NCI-H1417 treated with DMSO at 0.1 percent for 48 hours (cell line): ENCODE measurements around the gene LPCAT3.
A peak's percentile ranks its signal among the peaks of the same experiment; 100 is the strongest.
"Not testable (repeated sequence)": the region's sequence is repeated elsewhere in the genome, so short reads cannot be mapped to it uniquely, and the experiment has no call there.

Experiments used
- DNase-seq: peaks from one replicate; lab custom pipeline; 2025; lab: John Stamatoyannopoulos, UW

Gene LPCAT3

DNA sequence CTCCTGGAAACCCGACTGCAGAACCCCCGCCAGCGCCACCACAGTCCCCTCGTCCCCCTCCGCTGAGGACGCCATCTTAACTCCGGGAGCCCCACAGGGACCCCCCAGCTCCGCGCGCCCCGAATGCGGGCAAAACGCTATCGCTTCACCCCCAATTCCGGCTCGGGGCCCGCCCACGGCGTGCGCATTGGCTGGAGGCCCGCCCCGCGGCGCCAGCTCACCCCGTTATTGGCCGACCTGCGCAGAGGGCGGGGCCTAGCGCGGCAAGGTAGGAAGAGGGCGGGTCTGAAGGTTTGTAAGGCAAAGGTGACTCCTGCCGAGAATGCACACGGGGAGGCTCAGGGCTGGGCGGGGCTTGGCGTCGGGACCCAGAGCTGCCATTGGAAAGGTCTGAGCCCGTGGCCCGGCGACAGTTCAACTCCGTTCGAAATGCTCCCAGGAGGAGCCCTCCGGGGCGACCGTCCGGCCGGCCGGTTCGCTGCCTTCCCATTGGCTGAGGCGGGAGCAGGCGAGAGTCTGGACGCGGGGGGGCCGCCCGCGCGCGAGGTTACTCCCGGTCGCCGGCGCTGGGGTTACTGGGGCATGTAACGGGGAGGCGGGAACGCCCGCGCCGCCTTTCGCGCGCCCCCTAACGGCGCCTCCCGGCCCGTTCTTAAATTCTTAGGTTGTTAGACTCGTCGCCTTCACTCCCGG is at the start of gene LPCAT3:
Gene LPCAT3, minus strand, starts transcription at position 127 of the 693 bp plus-strand sequence. Its CDS starts 52 bp downstream, at position 75.
- peak; percentile 93 for DNase-seq

DNA sequence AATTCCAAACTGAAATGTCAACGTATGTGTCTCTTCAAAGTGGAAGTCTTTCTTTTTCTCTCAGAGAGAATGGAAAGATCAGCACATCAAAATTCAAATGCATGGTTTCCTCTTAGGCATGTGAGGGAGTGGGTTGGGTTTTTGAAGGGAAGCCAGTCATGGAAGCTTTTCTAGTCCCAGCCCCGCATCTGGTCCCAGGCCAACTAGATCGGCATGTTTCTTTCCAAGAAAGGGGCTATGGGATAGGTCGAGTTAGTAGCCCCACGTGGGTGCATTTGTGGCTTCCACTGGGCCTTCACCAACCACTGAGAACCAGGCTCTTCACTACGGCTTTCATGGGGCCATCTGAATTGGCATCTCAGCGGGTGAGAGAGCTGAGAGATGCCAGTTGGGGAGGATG is 48.8 kb upstream of the LPCAT3 start:
- DNase-seq: no peak

DNA sequence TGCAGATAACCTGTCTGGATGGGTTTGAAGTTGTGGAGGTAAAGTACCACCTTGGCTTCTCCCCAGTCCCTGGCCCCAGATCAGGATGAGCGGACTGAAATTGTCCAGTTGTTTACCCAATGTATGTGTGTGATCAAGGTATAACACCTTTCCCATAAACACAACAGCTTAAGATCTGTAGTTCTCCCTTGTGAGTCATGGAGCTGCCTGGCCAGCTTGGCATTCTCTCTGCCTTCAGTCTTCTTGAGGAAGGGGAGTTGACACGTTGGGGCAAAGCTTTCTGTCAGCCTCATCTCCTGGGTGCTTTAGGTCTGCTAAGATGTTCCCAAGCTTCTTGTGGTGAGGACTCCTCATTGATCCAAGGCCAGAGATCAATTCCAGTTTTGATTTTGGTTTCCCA is 48.3 kb upstream of the LPCAT3 start:
- DNase-seq: no peak

DNA sequence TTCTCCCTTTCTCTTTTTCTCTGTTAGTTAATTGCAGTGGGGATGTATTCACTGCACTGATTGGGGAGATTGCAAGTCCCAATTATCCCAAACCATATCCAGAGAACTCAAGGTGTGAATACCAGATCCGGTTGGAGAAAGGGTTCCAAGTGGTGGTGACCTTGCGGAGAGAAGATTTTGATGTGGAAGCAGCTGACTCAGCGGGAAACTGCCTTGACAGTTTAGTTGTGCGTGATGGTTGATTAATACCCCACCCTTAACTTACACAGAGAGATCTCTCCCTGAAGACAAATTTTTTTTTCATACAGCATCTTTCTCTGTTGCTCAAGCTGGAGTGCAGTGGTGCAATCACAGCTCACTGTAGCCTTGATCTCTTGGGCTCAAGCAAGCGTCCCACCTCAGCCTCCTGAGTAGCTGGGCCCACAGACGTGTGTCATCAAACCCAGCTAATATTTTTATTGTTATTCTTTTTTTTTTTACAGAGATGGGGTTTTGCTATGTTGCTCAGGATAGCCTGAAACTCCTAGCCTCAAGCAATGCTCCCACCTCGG is 46.9 kb upstream of the LPCAT3 start:
- DNase-seq: no peak

GRCh38 chr12:7064516-7064915 is 46.2 kb upstream of the LPCAT3 start:
- DNase-seq: no peak

DNA sequence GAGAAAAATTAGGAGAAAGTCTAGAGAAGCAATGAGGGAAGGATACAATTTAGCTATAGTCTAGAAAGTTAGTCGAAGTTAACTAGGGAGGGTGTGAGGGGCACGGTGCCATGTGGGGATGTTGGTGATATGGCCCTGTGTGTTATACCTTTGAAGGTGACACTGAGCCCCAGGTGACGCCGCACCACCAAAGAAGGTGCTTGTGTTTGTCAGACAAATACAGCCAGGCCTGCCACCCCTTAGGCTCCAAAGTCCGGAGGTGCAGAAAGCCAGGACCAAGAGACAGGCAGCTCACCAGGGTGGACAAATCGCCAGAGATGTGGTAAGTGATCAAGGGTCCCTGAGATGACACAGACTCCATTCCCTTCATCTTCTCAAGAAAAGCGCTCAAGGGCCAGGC is 43.3 kb upstream of the LPCAT3 start:
- DNase-seq: no peak

DNA sequence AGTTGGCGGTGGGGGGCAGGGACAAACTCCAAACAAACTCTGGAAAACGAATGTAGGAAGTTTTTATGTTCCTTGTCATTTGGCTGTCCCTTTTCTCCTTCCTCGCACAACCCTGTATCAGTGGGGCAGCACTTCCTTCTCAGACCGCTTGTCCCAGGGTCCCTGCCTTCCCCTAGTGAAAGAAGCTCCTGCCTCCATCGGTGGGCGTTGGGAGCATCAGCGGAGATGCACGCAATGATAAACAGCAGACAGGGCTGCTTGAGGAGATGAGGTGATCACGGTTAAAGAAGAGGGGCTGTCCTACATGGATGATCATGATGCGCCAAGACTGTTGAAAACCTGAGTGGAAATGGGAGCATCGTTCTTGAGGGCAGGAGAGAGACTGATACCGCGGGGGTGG is 42.9 kb upstream of the LPCAT3 start:
- DNase-seq: no peak

DNA sequence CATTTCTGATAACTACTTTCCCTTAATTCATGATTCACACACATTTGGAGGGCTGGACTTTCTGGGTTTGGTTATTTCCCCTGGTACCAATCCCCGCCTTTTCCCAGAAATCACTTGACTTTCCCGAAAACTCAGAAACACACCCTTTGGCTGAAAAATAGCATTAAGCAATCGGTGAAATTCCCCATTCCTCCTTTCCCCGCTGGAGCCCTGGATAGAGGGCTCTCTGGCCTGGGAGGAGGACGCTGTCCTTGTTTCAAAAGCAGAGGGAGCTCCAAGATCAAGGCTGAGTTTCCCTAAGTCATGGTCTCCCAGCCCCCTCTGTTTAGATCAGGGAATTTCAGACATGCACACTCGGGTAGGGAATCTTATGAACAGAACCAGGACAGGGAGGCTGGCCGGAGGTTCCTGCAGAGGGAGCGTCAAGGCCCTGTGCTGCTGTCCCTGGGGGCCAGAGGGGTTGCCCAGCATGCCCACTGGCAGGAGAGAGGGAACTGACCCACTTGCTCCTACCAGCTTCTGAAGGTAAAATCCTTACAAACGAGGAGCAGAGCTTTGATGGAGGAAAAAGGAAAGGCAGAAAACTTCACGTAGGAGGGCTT is 42.2 kb upstream of the LPCAT3 start, which contains the start of gene C1S:
Gene C1S, plus strand, starts transcription at position 366 of the 602 bp plus-strand sequence. CDS start 1,195 bp downstream, outside the sequence.
- no peak for DNase-seq

DNA sequence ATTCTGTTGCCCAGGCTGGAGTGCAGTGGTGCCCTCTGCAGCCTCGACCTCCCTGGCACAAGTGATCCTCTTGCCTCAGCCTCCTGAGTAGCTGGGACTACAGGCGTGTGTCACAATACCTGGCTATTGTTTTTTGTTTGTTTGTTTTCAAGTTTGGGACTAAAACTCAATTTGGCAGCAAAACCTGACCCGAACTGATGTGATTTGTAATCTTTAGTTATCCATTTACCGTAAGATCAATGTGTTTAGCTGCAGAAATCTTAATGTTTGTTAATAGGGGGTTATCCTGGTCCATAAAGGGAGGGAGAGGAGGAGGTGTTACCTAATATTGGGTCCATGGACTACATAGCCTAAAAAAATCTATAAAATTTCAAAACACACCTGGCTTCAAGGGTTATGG is 41.5 kb upstream of the LPCAT3 start:
- no peak for DNase-seq

GRCh38 chr12:7058850-7059395 is 40.6 kb upstream of the LPCAT3 start:
- no peak for DNase-seq

DNA sequence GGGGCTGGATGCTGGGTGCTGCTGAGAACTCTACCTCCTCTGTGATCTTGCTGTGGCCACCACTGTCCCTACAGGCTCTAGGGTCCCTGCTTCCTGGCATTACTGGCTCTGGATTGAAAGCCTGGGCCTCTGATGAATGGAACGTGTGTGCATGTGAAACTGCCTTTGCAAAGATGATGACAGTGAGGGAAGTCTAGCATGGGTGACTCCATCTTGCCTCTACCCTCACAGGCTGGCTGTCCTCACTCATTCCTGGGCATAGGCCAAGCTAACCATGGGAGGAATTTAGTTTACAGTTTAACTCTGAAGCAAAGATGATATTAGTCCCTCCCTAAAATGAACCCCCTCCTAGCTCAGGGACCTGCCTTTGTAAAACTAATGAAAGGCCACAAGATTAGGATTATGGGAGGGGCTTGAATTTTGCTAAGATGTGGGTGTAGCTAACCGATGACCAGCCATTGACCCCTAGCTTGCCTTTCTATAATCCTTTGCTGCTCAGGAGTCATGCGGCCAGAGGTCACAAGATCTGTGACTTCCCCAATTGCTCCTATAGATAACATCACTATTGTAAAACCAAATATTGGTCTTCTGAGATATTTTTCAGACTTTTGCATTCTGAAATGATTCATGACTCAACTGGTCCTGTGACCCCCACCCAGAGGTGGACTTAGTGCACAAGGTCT is 40.0 kb upstream of the LPCAT3 start:
- no peak for DNase-seq

DNA sequence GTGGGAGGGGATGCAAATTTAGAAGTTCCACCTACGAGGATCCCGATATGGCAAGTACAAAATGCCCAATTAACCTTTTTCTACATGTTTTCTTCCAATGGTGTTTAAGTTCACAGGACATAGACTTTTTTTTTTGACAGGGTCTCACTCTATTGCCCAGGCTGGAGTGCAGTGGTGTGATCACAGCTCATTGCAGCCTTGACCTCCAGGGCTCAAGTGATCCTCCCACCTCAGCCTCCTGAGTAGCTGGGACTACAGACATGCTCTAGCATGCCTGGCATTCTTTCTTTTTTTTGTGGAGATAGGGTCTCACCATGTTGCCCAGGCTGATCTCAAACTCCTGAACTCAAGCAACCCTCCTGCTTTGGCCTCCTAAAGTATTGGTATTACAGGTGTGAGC is 37.5 kb upstream of the LPCAT3 start:
- DNase-seq: not testable (repeated sequence)

GRCh38 chr12:7054925-7055324 is 36.6 kb upstream of the LPCAT3 start:
- no peak for DNase-seq

DNA sequence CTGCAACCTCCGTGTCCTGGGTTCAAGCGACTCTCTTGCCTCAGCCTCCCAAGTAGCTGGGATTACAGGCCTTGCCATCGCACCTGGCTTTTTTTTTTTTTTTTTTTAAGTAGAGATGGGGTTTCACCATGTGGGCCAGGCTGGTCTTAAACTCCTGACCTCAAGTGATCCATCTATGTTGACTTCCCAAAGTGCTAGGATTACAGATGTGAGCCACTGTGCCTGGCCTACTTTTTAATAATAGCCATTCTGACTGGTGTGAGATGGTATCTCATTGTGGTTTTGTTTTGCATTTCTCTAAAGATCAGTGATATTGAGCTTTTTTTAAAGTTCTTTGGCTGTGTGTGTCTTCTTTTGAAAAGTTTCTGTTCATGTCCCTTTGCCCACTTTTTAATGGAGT is 31.7 kb upstream of the LPCAT3 start:
- not testable (repeated sequence) for DNase-seq

GRCh38 chr12:7049445-7049951 is 31.2 kb upstream of the LPCAT3 start:
- not testable (repeated sequence) for DNase-seq

DNA sequence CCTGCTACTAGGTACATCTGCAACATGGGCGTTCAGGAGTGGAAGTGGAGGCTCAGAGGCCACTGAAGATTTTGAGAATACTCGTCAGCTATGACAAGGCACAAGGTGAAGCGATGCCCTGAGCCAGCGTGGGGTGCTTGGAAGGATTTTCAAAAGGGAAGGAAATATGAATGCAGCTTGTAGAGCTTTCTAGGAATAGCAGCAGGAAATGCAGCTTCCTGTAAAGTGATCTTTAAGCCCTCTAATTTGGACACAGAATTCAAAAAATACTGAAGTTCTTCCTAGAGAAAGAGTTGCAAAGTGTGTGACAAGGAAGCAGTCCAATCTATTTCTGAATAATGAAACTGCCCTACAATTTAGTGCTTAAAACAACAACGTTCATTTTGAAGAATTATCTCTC is 29.0 kb upstream of the LPCAT3 start:
- no peak for DNase-seq

DNA sequence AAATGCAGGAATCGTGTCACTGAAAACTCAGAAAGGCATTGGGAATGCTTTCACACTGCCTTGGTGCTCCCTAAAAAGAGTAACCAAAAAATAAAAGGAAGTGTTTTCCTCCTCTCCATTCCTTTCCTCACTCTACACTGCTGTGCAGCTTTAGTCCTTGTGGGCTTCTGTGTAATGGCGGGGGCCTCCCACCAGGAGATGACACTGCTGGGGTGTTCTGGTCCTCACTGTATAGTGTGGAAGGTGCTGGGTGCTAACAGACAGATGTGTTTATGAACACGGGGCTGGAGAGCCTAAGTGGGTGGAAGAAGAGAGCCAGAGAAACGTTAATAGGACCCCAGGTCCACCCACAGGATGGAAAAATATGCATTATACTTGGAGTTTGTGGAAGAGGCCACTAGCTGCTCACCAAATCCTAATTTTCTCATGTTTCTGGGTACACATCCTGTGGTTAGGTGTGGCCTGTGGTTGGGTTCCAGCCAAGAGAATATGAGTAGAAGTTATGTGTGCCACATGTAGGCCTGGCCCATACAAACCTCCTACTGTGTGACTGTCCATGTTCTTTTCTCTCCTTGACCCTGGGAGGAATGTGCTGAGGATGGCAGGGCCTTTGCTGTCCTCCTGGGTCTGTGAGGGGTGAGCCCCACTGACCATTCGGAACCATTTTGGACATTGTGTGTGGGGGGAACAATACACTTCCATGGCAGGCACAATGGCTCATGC is 28.3 kb upstream of the LPCAT3 start:
- no peak for DNase-seq

GRCh38 chr12:7045913-7046312 is 27.6 kb upstream of the LPCAT3 start:
- DNase-seq: no peak

- DNase-seq: no peak
Measured at GRCh38 chr12:7042842-7043241, 24.6 kb upstream of the LPCAT3 start.

GRCh38 chr12:7039403-7039802 is 21.1 kb upstream of the LPCAT3 start:
- no peak for DNase-seq

DNA sequence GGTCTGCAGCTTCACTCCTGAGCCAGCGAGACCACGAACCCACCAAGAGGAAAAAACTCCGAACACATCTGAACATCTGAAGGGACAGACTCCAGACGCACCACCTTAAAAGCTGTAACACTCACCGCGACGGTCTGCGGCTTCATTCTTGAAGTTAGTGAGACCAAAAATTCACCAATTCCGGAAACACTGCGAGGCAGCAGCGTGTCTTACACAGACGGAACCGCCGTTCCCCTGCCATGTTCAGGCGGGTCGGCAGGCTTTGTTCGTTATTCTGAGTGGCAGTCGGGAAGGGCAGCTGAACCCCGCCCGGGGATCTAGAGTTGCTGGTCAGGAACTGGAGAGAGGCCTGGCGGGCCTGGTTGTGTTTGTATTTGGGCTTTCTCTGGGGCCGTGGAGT is 20.3 kb upstream of the LPCAT3 start:
- no peak for DNase-seq

DNA sequence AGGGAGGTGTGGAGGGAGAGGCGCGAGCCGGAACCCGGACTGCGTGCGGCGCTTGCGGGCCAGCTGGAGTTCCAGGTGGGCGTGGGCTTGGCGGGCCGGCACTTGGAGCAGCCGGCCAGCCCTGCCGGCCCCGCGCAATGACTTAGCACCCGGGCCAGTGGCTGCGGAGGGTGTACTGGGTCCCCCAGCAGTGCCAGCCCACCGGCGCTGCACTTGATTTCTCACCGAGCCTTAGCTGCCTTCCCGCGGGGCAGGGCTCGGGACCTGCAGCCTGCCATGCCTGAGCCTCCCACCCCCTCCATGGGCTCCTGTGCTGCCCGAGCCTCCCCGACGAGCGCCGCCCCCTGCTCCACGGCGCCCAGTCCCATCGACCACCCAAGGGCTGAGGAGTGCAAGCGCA is 19.1 kb upstream of the LPCAT3 start:
- not testable (repeated sequence) for DNase-seq
